Pulmonary artery endothelial cell (primary cell): ENCODE results near the gene UBXN2A. TPM values are rescaled to one million over a fixed set of nuclear protein-coding genes. Genes with fewer than 3 reads are reported as not detected.
A peak's percentile ranks its signal among the peaks of the same experiment; 100 is the strongest.
"Not testable (repeated sequence)": the region's sequence is repeated elsewhere in the genome, so short reads cannot be mapped to it uniquely, and the experiment has no call there.

Experiments used
- DNase-seq: peaks from one replicate; pipeline ENCODE4 v3.0.0-alpha.2; 2011; ENCODE audit warnings: low read depth, low spot score
- total RNA-seq: library from RNA; depleted of rRNA; stranded (reverse); fragments of >200 nt; gene quantifications from 2 replicates; pipeline ENCODE4 v1.2.3, GENCODE V29; 2014

UBXN2A gene
- total RNA-seq, 1 donor from 2014 or later = 8.7 TPM

GRCh38 chr2:24043133-24043532 is 102.9 kb downstream of the UBXN2A start:
- not testable (repeated sequence) for DNase-seq

- no peak for DNase-seq
These were observed 105.5 kb downstream of the UBXN2A start for GRCh38 chr2:24045511-24046508.

- DNase-seq = no peak
These were observed 106.3 kb downstream of the UBXN2A start for GRCh38 chr2:24046599-24046929.

- DNase-seq = peak; percentile 97
These were observed 106.9 kb downstream of the UBXN2A start, which contains the start of gene WDCP for GRCh38 chr2:24046930-24047702. Gene WDCP (minus strand): TSS chr2:24047391. CDS start chr2:24039494, 7,897 bp downstream.

DNA sequence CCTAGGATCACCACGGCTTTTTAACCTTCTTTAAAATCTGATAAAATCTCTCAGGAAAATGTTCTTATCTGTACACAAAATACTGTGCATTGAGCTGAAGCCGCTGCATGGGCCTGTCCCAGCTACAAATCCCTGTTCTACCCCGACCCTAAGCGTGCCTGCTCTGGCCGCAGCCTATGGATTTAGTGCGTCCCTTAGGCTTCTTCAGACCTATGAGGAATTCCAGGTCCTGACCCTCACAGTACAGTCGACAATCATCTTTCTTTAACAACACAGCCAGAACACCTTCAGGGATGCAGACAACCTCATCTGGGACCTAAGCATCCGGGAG is 107.4 kb downstream of the UBXN2A start:
- DNase-seq = no peak

GRCh38 chr2:24048769-24049484 is 108.7 kb downstream of the UBXN2A start:
- DNase-seq = no peak

GRCh38 chr2:24049485-24050021 is 109.3 kb downstream of the UBXN2A start, which contains the start of gene FKBP1B:
Gene FKBP1B (plus strand): TSS chr2:24049741. CDS start chr2:24049850, 109 bp downstream.
- DNase-seq = no peak

DNA sequence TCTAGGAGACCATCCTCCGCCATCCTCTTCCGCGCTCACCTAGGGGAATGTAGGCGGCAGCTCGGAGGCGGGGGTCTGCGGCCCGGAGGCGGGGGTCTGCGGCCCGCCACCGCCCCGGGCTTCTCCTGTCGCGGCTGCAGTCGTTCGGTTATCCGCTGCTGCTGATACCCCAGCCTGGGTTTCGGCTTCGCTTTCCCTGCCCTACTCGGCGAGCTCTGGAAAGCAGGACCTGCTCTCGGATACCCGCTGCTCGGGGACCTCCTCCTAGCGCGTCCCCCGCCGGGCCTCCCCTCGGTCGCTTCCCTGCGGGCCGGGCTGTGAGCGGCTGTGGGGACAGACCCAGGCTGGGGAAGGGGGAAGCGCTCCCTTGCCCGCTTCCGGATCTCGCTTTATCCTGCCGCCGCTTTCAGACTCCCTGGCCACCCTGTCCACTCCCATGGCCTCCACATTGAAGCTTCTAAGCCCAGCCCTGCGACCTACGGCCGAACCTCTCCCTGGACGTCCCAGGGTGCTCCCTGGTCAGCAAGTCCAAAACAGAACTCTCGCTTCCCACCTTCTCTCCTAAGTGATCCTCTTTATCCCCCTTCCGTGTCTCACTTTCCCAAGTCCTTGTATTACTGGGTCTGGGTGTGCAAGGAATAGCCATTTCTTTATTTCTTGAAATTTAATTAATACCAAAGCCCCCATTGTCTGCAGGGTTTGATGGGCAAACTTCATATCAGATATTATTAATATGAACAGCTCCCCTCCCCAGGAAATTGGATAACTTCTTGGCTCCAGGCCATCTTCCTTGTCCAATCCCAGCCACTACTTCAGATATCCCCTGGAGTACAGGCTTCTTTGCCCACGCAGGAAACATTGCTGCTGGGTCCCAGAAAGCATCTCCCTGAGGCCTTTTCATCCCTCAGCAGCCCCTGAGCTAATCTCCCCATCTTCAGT is 110.0 kb downstream of the UBXN2A start:
- DNase-seq = no peak

DNA sequence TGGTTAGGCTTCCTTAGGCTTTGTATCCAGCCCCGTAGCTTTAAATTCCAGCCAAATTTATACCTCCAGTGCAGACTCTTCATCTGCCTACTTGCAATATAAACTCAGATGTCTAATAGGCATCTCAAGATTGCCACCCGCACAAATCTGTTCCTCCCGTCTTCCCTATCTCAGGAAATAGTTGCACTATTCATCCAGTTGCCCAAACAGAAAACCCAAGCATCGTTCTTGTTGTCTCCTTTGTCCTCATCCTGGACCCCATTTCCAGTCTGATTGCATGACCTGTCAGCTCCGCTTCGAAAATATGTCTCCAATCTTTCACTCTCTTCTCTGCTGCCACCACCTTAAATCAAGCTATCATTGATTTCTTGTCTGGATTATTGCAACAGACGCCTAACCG is 111.6 kb downstream of the UBXN2A start:
- no peak for DNase-seq

DNA sequence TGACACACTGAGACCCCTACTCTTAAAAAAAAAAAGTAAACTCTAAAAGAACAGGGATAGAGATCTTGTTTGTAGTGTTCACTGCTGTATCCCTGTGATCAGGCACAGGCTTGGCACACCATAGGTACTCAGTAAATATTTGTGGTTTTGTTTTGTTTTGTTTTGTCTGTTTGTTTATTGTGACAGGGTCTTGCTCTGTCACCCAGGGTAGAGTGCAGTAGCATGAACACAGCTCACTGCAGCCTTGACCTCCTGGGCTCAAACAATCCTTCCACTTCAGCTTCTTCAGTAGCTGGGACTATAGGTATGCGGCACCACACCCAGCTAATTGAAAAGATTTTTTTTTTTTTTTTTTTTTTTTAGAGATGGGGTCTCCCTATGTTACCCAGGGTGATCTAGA is 112.7 kb downstream of the UBXN2A start:
- DNase-seq = no peak

Other genes starting within 250 kb of the UBXN2A start
- gene ATAD2B, start 13.3 kb upstream of the UBXN2A start, total RNA-seq = 11.4 and 14.5 TPM in 2 replicates
- 0.26 and 0.35 TPM in 2 replicates for gene MFSD2B, start 69.6 kb downstream of the UBXN2A start, total RNA-seq
- 11.3 and 23.4 TPM in 2 replicates for gene WDCP, start 106.9 kb downstream of the UBXN2A start, total RNA-seq
- gene FKBP1B, start 109.3 kb downstream of the UBXN2A start, total RNA-seq = 21.8 and 22.8 TPM in 2 replicates
- 179 and 232 TPM in 2 replicates for gene SF3B6, start 135.9 kb downstream of the UBXN2A start, total RNA-seq
- gene TP53I3, start 144.4 kb downstream of the UBXN2A start, total RNA-seq = 57.5 and 75.2 TPM in 2 replicates
- gene PFN4, start 182.9 kb downstream of the UBXN2A start, total RNA-seq = 0.14 and 0.59 TPM in 2 replicates
- gene FAM228B, start 183.0 kb downstream of the UBXN2A start, total RNA-seq = 4.1 and 5.8 TPM in 2 replicates
- 0.14 and 0.46 TPM in 2 replicates for gene FAM228A, start 234.6 kb downstream of the UBXN2A start, total RNA-seq